Measurements from ENCODE around the gene MSS51. TPM values are rescaled to one million over a fixed set of nuclear protein-coding genes. Genes with fewer than 3 reads are reported as not detected.

MSS51 gene
- 22.4 TPM for total RNA-seq

DNA sequence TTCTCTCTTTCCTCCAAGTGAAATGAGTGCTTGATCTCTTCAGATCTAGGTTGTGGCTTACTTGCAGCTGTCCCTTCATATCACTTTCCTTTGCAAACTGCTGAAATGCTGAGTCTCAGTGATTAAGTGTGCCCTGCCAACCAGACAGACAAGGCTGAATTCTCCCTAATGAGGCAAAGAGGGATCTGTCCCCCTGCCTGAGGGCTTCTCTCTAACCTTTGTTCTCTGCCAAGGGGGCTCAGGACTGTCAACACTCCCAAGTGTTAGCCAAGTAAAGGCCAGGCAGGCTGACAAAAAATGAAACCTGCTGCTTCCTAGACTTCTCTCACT, at the start of gene MSS51:
Gene MSS51 (minus strand): TSS at position 24 of the 330 bp plus-strand sequence. CDS start 5,277 bp downstream, outside the sequence.
- Histone ChIP-seq H3K4me3 (ENCODE audit: low read length in 3 of 3) (peak within 1 kb of the TSS; percentile 65 to 82 (median 66)), H3K27ac (ENCODE audit: low read depth, low read length) (peak within 1 kb of the TSS; percentile 89), H3K9me3 (ENCODE audit: control insufficient read depth in 3 of 3, low read length in 3 of 3) (no peaks in the 10 kb centered on the region), H3K27me3 (ENCODE audit: control insufficient read depth in 3 of 3, insufficient read depth in 3 of 3, low read length in 3 of 3) (no peaks in the 10 kb centered on the region), H3K9ac (ENCODE audit: low read depth in 1 of 3, low read length in 3 of 3) (peak within 1 kb of the TSS; percentile 55 to 86 (median 70)), H3K4me1 (ENCODE audit: control insufficient read depth in 3 of 3, insufficient read depth in 3 of 3, low read length in 3 of 3) (peaks cover 3 to 10% (median 5%) of the 10 kb centered on the region in 3 donors), H3K36me3 (ENCODE audit: control insufficient read depth in 3 of 3, insufficient read depth in 3 of 3, low read length in 3 of 3) (peaks cover 9 to 18% (median 15%) of the 10 kb centered on the region in 3 donors)

- H3K4me1 ChIP-seq (ENCODE audit: control insufficient read depth in 3 of 3, insufficient read depth in 3 of 3, low read length in 3 of 3) = peaks cover 1 to 5% (median 2%) of the 10 kb centered on the region in 3 donors
- H3K4me3 ChIP-seq (ENCODE audit: low read length in 3 of 3) = no peak overlapping the region
- H3K27ac ChIP-seq (ENCODE audit: low read depth, low read length) = no peak overlapping the region
- H3K36me3 ChIP-seq (ENCODE audit: control insufficient read depth in 3 of 3, insufficient read depth in 3 of 3, low read length in 3 of 3) = peaks cover 3 to 31% (median 25%) of the 10 kb centered on the region in 3 donors
- no peak overlapping the region for H3K9ac ChIP-seq (ENCODE audit: low read depth in 1 of 3, low read length in 3 of 3)
- H3K9me3 ChIP-seq (ENCODE audit: control insufficient read depth in 3 of 3, low read length in 3 of 3) = no peaks in the 10 kb centered on the region
- no peaks in the 10 kb centered on the region for H3K27me3 ChIP-seq (ENCODE audit: control insufficient read depth in 3 of 3, insufficient read depth in 3 of 3, low read length in 3 of 3)
Observed at GRCh38 chr10:73480158-73480557, 46.8 kb upstream of the MSS51 start.

DNA sequence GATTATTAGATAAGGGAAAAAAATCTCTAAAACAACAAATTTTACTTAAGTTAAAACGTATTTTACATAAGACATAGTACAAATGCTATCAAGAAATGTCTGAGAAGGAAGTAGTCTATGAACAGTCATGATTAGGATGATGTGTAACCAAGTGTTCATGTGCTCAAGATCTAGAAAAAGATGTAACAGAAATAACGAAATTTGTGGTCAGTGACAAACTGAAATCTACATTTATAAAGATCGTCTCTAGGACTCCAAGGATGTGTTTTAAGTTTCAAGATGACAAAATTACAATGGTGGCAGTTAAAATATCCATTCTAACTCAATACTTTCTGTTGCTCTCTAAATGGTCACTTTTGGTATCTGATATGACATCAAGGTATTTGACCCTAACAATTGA, 45.3 kb upstream of the MSS51 start:
- Histone ChIP-seq H3K9ac (ENCODE audit: low read depth in 1 of 3, low read length in 3 of 3) (no peak overlapping the region), H3K36me3 (ENCODE audit: control insufficient read depth in 3 of 3, insufficient read depth in 3 of 3, low read length in 3 of 3) (peaks cover 9 to 37% (median 30%) of the 10 kb centered on the region in 3 donors), H3K27me3 (ENCODE audit: control insufficient read depth in 3 of 3, insufficient read depth in 3 of 3, low read length in 3 of 3) (no peaks in the 10 kb centered on the region), H3K27ac (ENCODE audit: low read depth, low read length) (no peak overlapping the region), H3K4me1 (ENCODE audit: control insufficient read depth in 3 of 3, insufficient read depth in 3 of 3, low read length in 3 of 3) (no peaks in the 10 kb centered on the region), H3K4me3 (ENCODE audit: low read length in 3 of 3) (no peak overlapping the region), H3K9me3 (ENCODE audit: control insufficient read depth in 3 of 3, low read length in 3 of 3) (no peaks in the 10 kb centered on the region)

GRCh38 chr10:73471226-73471625, 37.9 kb upstream of the MSS51 start:
- H3K27ac ChIP-seq (ENCODE audit: low read depth, low read length) = peak overlapping the region; percentile 69
- H3K4me3 ChIP-seq (ENCODE audit: low read length in 3 of 3) = no peak overlapping the region
- H3K27me3 ChIP-seq (ENCODE audit: control insufficient read depth in 3 of 3, insufficient read depth in 3 of 3, low read length in 3 of 3) = no peaks in the 10 kb centered on the region
- H3K36me3 ChIP-seq (ENCODE audit: control insufficient read depth in 3 of 3, insufficient read depth in 3 of 3, low read length in 3 of 3) = peaks cover 9 to 29% (median 19%) of the 10 kb centered on the region in 3 donors
- peak overlapping the region in 2 of 3 donors; percentile 27 to 43 for H3K9ac ChIP-seq (ENCODE audit: low read depth in 1 of 3, low read length in 3 of 3)
- peaks cover 13 to 21% (median 14%) of the 10 kb centered on the region in 3 donors for H3K4me1 ChIP-seq (ENCODE audit: control insufficient read depth in 3 of 3, insufficient read depth in 3 of 3, low read length in 3 of 3)
- no peaks in the 10 kb centered on the region for H3K9me3 ChIP-seq (ENCODE audit: control insufficient read depth in 3 of 3, low read length in 3 of 3)

DNA sequence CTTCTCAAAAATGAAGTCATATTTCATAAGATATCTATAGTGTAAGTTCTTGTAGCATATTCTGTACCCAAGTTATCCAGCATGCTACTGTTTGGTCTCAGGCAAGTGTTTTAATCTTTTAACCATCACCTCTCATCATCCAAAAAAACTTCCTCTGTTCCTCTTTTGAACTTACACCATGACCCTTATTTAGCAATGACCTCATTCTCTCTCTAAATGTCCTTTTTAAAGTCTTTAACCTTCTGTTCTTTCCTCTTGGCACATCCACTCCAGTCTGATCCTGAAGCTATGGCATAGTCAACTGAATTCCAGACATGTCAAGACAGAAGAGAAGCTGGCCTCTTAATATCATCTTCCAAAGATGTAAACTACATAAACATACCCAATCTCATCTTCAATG, 36.2 kb upstream of the MSS51 start:
- H3K27me3 ChIP-seq (ENCODE audit: control insufficient read depth in 3 of 3, insufficient read depth in 3 of 3, low read length in 3 of 3) = no peaks in the 10 kb centered on the region
- H3K4me1 ChIP-seq (ENCODE audit: control insufficient read depth in 3 of 3, insufficient read depth in 3 of 3, low read length in 3 of 3) = peaks cover 18 to 26% (median 19%) of the 10 kb centered on the region in 3 donors
- peaks cover 1 to 22% (median 6%) of the 10 kb centered on the region in 3 donors for H3K36me3 ChIP-seq (ENCODE audit: control insufficient read depth in 3 of 3, insufficient read depth in 3 of 3, low read length in 3 of 3)
- H3K27ac ChIP-seq (ENCODE audit: low read depth, low read length) = peak overlapping the region; percentile 87
- H3K9me3 ChIP-seq (ENCODE audit: control insufficient read depth in 3 of 3, low read length in 3 of 3) = no peaks in the 10 kb centered on the region
- no peak overlapping the region for H3K4me3 ChIP-seq (ENCODE audit: low read length in 3 of 3)
- no peak overlapping the region for H3K9ac ChIP-seq (ENCODE audit: low read depth in 1 of 3, low read length in 3 of 3)

DNA sequence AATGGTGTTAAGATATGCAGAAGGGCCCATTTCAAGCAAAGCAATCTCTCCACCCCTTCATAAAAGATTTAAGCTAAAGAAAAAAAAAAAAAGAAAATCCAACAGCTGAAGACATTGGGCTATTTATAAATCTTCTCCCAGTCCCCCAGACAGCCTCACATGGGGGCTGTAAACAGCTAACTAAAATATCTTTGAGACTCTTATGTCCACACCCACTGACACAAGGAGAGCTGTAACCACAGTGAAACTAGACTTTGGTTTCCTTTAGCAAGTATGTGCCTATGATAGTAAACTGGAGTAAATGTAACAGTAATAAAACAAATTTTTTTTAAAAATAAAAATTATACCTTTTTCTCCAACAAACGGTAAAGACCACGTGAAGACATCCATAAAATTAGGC, 33.8 kb upstream of the MSS51 start:
- Histone ChIP-seq H3K9me3 (ENCODE audit: control insufficient read depth in 3 of 3, low read length in 3 of 3) (no peaks in the 10 kb centered on the region), H3K4me3 (ENCODE audit: low read length in 3 of 3) (no peak overlapping the region), H3K27ac (ENCODE audit: low read depth, low read length) (peak overlapping the region; percentile 87), H3K9ac (ENCODE audit: low read depth in 1 of 3, low read length in 3 of 3) (peak overlapping the region in 2 of 3 donors; percentile 24 to 40), H3K36me3 (ENCODE audit: control insufficient read depth in 3 of 3, insufficient read depth in 3 of 3, low read length in 3 of 3) (peaks cover 0 to 18% (median 0%) of the 10 kb centered on the region in 3 donors), H3K4me1 (ENCODE audit: control insufficient read depth in 3 of 3, insufficient read depth in 3 of 3, low read length in 3 of 3) (peaks cover 18 to 26% (median 19%) of the 10 kb centered on the region in 3 donors), H3K27me3 (ENCODE audit: control insufficient read depth in 3 of 3, insufficient read depth in 3 of 3, low read length in 3 of 3) (no peaks in the 10 kb centered on the region)

DNA sequence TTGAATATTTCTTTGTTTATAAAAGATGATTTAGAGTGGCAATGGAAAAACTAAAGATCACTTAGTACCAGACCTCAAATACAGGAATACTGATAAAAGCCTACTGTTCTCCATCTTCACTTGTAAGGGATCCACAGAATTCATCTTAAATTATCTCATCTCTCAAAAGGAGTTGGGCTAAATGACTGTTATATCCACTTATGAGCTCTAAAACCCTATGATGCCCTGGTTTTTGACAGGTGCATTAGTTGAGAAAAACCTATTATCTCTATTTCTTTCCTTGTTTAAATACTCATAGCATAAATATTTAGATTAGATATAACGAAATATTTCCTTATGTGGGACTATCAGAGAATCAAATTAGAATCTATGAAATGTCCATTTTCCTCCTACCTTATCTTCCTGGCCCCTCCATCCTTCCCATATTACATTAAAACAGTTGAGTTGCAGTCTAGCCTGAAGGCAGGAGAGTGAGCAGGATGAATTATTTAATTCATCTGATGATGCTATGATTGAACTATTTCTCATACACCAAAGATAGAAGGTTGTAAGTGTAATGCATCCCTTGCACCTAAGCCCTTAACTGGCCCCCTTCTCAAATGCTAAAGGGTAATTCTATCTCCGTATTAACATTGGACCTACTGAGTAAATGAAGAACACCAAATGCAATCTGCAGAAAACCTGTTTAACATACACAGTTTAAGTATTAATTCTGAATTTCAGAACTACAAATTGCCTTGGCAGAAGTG, 32.8 kb upstream of the MSS51 start:
- Histone ChIP-seq H3K4me3 (ENCODE audit: low read length in 3 of 3) (peak overlapping the region in 1 of 3 donors; percentile 32), H3K27ac (ENCODE audit: low read depth, low read length) (peak overlapping the region; percentile 87), H3K9me3 (ENCODE audit: control insufficient read depth in 3 of 3, low read length in 3 of 3) (no peaks in the 10 kb centered on the region), H3K4me1 (ENCODE audit: control insufficient read depth in 3 of 3, insufficient read depth in 3 of 3, low read length in 3 of 3) (peaks cover 18 to 26% (median 19%) of the 10 kb centered on the region in 3 donors), H3K9ac (ENCODE audit: low read depth in 1 of 3, low read length in 3 of 3) (peak overlapping the region; percentile 2 to 68 (median 4)), H3K27me3 (ENCODE audit: control insufficient read depth in 3 of 3, insufficient read depth in 3 of 3, low read length in 3 of 3) (no peaks in the 10 kb centered on the region), H3K36me3 (ENCODE audit: control insufficient read depth in 3 of 3, insufficient read depth in 3 of 3, low read length in 3 of 3) (peaks cover 0 to 16% (median 3%) of the 10 kb centered on the region in 3 donors)

DNA sequence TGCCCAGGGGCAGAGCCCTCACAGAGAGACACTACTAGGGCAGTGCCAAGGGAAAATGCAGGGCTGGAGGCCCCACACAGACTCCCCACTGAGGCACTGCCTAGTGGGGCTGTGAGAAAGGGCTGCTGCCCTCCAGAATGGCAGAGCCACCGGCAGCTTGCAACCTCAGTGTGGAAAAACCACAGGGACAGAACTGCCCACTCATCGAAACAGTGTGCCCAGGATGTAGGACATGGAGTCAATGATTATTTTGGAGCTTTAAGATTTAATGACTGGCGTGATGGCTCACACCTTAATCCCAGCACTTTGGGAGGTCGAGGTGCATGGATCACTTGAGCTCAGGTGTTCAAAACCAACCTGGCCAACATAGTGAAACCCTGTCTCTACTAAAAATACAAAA, 27.5 kb upstream of the MSS51 start:
- no peak overlapping the region for H3K4me3 ChIP-seq (ENCODE audit: low read length in 3 of 3)
- H3K4me1 ChIP-seq (ENCODE audit: control insufficient read depth in 3 of 3, insufficient read depth in 3 of 3, low read length in 3 of 3) = peaks cover 4 to 9% (median 5%) of the 10 kb centered on the region in 3 donors
- no peaks in the 10 kb centered on the region for H3K27me3 ChIP-seq (ENCODE audit: control insufficient read depth in 3 of 3, insufficient read depth in 3 of 3, low read length in 3 of 3)
- H3K36me3 ChIP-seq (ENCODE audit: control insufficient read depth in 3 of 3, insufficient read depth in 3 of 3, low read length in 3 of 3) = peaks cover 2 to 6% (median 5%) of the 10 kb centered on the region in 3 donors
- no peak overlapping the region for H3K9ac ChIP-seq (ENCODE audit: low read depth in 1 of 3, low read length in 3 of 3)
- no peaks in the 10 kb centered on the region for H3K9me3 ChIP-seq (ENCODE audit: control insufficient read depth in 3 of 3, low read length in 3 of 3)
- H3K27ac ChIP-seq (ENCODE audit: low read depth, low read length) = no peak overlapping the region

DNA sequence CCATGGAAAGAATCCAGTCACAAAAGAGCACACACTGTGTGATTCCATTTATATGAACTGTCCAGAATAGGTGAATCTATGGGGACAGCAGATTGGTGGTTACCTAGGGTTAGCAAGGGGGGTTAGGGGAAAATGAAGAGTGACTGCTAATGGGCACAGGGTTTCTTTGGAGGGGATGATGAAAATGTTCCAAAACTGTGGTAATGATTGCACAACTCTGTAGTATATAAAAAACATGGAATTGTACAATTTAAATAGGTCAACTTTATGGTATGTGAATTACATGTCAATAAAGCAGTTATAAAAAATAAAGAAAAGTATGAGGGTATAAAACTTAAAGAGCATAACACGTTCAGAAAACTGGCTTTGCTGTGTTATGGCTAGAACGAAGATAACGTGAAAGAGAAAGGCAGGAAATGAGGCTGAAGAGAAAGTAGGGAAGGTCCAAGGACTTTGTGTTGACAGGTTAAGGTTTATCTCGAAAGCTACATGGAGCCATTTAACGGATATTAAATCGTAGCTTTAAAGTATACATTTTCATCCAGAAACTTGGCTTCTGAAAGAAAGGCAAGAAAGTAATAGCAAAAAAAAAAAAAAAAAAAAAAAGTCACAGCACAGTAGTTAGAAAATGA, 26.4 kb upstream of the MSS51 start:
- Histone ChIP-seq H3K36me3 (ENCODE audit: control insufficient read depth in 3 of 3, insufficient read depth in 3 of 3, low read length in 3 of 3) (peaks cover 2 to 5% (median 5%) of the 10 kb centered on the region in 3 donors), H3K4me1 (ENCODE audit: control insufficient read depth in 3 of 3, insufficient read depth in 3 of 3, low read length in 3 of 3) (peaks cover 0 to 3% (median 0%) of the 10 kb centered on the region in 3 donors), H3K9me3 (ENCODE audit: control insufficient read depth in 3 of 3, low read length in 3 of 3) (no peaks in the 10 kb centered on the region), H3K27ac (ENCODE audit: low read depth, low read length) (no peak overlapping the region), H3K9ac (ENCODE audit: low read depth in 1 of 3, low read length in 3 of 3) (no peak overlapping the region), H3K4me3 (ENCODE audit: low read length in 3 of 3) (no peak overlapping the region), H3K27me3 (ENCODE audit: control insufficient read depth in 3 of 3, insufficient read depth in 3 of 3, low read length in 3 of 3) (no peaks in the 10 kb centered on the region)
